HG03064 (cell line): Measurements from ENCODE around the gene RAET1G.
"Not testable (repeated sequence)": the region's sequence is repeated elsewhere in the genome, so short reads cannot be mapped to it uniquely, and the experiment has no call there.

Experiments
- ATAC-seq: cut with Tn5 transposase; IDR thresholded peaks from one replicate; pipeline ENCODE4 v1.9.1; 2021; ENCODE audit warnings: low read depth; ENCODE audit not compliant: unreplicated experiment

Gene RAET1G, protein sequence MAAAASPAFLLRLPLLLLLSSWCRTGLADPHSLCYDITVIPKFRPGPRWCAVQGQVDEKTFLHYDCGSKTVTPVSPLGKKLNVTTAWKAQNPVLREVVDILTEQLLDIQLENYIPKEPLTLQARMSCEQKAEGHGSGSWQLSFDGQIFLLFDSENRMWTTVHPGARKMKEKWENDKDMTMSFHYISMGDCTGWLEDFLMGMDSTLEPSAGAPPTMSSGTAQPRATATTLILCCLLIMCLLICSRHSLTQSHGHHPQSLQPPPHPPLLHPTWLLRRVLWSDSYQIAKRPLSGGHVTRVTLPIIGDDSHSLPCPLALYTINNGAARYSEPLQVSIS

DNA sequence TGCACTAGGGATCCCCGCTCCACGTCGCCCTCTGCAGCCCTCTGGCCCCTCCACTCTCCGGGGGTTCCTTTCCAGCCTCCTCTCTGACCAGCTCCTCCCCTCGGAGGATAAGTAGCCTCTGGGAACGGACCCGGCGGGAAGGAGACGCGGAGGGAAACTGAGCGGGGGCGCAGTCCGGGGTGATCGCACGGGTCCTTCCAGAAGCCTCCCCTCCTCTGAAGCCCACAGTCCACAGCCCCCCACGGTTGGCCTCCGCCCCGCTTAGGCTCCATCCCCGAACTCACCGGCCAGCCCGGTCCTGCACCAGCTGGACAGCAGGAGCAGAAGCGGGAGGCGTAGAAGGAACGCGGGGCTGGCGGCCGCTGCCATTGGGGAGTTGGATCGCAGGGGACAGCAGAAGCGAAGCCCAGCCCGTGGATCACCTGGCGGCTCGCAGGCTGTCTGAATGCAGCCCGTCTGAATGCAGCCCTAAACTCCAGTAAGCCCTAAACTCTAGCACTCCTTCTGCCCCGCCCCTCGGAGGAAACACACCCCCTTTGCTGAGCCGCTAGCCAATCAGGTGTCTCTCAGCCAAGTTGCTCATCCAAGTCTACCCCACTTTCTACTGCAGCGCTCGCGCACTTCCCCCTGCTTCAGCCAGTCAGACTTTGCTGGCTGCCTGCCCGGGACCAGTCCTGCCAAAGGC lies at the start of gene RAET1G:
RAET1G (minus strand) TSS at position 480 of the 685 bp plus-strand sequence; CDS start at position 369, 111 bp downstream.
- ATAC-seq: no peak

DNA sequence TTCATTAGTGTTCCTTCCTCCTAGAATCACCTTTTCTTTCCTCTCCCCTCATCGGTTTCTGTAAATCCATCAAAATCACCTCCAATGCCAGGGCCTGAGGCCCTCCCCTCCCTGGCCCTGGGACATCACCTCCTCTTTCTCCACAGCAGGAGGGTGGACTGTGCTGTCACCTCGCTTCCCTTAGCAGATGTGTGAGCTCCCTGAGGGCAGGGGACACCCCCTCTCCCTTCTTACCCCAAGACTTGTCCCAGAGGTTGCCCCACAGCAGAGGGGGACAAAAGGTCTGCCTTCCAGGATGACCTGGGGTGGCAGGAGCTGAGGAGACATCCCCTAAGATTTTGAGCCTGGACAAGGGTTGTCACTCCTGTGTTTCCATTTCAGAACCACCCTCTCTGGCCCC lies 46.7 kb upstream of the RAET1G start:
- no peak for ATAC-seq

DNA sequence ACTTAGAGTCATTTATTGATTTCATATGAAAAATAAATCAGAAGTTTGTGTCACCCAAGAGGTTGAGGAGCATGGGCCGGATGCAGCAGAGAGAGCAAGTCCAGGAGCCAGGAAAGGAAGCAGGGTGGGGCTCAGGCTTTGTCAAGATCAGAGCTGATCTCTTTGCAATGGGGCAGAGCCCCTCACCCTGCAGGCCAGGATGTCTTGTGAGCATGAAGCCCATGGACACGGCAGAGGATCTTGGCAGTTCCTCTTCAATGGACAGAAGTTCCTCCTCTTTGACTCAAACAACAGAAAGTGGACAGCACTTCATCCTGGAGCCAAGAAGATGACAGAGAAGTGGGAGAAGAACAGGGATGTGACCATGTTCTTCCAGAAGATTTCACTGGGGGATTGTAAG lies 46.0 kb upstream of the RAET1G start:
- not testable (repeated sequence) for ATAC-seq

DNA sequence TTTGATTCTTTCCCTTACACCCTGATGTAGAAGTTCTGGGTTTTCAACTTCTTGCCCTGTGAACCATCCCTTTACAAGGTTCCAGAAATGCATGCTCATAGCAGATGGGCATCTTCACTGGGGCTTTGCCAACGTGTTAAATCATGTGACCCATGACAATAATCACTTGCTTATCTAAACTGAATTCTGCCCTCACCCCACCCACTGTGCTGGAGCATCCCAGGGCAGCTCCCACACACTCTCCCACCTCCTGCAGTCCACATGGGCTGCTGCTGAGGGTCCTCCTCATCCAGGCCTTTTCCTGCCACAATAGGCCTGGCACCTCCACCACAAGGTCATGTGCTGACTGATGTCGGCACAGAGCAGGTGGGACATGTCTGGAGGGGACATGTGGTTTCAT lies 45.1 kb upstream of the RAET1G start:
- not testable (repeated sequence) for ATAC-seq

DNA sequence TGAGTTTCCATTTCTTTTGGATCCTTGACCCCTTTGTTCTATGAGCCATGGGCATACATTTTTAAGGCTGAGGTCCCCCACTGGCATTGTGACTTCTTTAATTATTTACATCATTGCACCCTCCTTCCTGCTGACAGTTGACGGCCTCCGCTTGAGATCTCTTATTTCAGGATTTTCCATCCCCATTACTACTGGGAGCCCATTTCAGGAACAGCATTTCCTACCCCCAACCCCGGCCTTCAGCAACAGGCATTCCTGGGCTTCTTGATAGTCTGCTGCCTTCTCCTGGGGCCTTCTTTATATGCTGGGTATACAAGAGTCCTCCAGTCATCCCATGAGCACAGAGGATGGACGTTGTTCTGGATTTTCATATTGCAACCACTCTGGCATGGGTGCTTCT lies 44.7 kb upstream of the RAET1G start:
- no peak for ATAC-seq

DNA sequence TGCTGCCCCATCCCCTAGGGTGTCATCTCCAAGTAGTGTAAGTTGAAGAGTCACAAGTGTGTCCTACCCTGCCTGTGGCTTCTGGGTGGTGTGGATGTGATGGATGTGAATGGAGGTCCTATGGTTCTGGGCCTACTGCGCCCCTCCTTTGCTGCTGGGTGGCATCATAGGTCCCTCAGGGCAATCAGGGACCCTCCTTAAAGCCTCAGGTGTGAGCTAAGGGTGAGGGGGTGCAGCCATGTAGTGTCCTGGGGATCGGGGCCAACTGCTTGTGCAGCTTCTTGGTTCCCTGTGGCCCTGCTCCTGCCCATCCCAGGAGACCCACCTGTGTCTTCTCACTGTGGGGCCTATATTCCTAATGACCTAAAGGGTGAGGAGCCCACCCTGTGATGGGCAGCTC lies 43.4 kb upstream of the RAET1G start:
- ATAC-seq: not testable (repeated sequence)

DNA sequence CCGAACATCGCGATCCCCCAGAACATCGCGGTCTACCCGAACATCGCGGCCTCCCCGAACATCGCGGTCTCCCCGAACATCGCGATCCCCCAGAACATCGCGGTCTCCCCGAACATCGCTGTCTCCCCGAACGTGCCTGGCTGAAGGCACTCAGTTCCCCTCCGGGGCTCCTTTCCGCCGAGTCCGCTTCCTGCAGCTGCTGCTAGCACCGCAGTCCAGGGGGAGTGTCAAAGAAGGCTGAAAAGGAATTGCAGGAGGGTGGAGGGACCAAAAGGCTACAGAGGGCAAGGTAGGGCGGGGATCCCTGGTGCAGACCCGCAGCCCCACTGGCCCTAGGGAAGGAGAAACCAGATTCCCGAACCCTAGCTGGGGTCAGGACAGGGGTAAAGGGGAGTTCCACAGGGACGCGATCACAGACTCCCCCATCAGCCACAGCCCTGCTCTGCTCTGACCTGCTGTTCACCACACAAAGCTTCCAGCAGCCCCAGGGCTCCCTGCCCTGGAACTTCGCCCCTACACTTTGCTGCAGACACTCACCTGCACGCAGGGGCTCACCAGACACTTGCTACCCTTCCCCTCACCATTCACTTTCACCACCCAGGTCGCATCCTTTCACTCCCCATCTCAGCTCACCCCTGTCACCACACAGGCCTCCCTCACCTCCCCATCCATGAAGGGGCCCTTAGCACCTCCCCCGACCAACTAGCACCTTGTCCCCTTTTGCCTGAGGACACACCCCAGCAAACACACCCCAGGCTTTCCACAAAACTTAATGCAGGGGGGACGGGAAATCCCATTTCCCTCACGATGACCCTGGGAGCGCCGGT lies 42.5 kb upstream of the RAET1G start:
- no peak for ATAC-seq

DNA sequence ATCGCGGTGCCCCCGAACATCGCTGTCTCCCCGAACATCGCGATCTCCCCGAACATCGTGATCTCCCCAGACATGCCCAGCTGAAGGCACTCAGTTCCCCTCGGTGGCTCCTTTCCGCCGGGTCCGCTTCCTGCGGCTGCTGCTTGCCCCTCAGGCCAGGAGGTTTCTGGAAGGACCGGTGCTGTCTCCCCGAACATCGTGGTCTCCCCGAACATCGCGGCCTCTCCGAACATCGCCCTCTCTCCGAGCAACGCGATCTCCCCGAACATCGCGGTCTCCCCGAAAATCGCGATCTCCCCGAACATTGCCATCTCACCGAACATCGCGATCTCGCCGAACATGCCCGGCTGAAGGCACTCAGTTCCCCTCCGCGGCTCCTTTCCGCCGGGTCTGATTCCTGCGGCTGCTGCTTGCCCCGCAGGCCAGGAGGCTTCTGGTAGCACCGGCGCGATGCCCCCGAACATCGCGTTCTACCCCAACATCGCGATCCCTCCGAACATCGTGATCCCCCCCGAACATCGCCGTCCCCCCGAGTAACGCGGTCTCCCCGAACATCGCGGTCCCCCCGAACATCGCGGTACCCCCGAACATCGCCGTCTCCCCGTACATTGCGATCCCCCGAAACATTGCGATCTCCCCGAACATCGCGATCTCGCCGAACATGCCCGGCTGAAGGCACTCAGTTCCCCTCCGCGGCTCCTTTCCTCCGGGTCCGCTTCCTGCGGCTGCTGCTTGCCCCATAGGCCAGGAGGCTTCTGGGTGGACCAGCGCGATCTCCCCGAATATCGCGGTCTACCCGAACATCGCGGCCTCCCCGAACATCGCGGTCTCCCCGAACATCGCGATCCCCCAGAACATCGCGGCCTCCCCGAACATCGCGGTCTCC lies 41.6 kb upstream of the RAET1G start:
- ATAC-seq: no peak

DNA sequence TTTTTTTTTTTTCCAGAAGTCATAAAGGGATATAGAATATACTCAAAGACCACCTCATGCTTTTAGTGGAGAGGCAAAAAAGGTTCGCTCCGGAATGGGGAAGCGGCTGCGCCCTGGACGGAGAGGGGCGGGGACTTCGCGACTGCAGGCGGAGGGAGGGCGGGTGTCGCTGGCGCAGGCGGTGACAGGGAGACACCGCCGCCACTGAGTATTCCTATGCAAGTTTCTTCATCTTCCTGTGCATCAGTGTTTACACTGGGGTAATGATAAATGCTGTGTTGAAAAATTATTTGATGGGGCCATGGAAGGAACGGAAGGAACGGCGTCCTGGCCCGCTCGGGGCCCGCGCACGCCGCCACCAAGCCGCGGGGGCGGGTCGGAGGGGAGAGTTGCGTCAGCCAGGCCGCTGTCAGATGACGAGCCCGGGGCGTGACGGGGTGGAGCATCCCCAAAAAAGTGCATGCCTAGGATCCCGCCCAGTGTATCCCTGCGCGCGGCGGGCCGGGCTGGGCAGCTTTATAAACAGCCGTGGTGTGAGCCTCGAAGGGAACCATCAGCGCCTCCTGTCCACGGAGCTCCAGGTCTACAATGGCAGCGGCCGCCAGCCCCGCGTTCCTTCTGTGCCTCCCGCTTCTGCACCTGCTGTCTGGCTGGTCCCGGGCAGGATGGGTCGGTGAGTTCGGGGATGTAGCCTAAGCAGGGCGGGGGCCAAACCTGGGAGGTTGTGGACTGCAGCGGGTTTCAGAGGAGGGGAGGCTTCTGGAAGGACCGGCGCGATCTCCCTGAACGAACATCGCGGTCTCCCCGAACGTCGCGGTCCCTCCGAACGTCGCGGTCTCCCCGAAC lies 40.8 kb upstream of the RAET1G start, which contains the start of gene ULBP1:
ULBP1 (plus strand) TSS at position 482 of the 846 bp plus-strand sequence; CDS start at position 589, 107 bp downstream.
- no peak for ATAC-seq

DNA sequence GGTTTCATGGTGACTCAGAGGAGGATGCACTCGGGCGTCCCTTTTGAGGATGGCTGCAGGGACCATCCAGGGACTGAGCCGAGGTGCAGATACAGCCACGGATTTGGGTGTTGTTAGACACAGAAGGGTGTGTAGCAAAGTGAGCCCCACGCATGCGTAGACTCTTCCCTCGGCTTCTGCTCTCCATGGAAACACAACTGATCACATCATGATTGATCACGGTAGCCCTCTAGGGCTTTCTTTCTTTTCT lies 40.2 kb upstream of the RAET1G start:
- ATAC-seq: no peak

DNA sequence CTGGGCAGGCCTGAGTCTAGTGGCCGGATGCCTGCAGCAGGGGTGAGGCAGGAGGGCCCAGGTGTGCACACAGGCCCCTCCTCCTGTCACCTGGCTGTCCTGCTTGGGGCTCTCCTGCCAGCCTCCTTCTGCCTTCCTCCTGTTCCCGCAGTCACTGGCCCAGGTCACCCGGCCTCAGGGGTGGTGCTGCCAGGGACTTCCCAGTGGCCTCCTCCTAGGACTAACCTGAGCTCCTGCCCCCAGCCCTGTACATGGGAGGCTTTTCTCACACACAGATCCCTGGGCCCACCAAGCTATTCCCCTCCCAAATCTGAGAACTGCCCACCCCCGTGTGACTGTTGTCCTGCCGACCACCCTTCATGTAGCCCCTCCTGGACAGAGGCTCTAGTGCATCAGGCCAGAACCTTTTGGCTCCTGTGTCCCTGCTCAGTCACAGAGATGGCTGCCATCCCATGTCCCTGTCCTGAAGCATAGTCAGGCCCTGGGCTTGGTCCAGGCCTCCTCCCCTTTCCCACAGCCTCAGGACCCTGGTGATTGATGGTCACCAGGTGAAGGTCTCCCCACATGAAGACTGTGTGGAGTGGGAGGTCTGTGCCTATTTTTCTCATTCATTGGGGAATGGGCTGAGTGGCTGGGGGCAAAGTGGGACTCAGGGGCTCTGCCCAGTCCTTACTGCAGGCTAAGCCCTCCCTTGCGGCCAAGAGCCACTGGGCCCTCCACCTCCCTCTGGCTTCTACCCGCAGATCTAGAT lies 39.7 kb upstream of the RAET1G start:
- no peak for ATAC-seq

DNA sequence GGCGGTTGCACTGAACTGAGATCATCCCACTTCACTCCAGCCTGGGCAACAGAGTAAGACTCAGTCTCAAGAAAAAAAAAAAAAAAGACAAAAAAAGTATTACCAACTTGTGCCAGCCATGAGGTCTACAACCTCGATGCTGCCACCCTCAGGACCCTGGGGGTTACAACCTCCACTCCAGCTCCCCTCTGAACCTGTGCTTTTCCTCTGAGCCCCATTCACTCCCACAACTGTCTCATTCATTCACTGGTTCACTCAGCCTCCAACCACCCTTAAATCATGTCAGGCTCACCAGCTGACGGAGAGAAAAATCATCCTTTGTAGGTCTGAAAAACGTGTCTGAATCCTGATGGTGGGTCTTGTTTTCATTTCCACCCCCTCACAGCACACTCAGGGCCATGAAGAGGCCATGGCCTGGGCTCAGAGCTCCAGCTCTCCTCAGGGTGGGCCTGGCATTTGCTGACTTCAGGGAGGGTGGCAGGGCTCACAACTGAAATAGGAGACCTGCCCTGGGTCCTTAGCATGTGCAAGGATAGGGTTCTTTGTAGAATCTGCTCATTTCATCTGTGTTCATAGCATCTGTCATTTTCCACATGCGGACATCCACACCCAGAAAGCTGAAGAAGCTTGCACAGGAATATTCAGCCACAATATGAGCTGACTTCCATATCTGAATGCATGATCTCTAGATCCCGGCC lies 39.0 kb upstream of the RAET1G start:
- no peak for ATAC-seq

DNA sequence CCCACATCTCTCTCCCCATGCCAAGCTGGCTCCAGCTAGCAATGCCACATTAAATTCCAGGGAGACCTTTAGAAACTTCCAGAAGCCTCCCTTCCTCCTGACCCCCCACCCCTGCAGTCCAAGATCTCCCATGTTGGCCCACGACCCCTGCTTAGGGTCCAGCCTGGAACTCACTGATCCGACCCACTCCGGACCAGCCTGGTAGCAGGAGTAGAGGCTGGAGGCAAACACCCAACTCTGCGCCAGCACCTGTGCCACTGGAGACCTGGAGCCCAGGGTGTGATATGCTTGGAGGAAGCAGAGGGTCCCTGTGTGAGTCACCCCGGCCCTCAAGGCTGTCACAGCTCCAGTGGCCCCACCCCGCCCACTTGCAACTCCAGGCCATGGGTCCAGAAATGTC lies 37.6 kb upstream of the RAET1G start:
- ATAC-seq: no peak

DNA sequence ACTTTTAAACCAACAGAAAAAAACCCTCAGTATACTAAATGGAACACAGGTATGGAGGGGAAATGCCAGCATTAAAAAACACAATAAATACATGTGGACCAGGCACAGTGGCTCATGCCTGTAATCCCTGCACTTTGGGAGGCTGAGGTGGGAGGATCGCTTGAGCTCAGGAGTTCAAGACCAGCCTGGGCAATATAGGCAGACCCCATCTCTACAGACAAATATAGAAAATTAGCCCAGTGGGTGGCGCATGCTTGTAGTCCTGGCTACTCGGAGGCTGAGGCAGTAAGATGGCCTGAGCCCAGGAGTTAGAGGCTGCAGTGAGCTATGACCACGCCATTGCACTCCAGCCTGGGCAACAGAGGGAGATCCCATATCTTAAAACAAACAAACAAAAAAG lies 36.9 kb upstream of the RAET1G start:
- ATAC-seq: not testable (repeated sequence)

DNA sequence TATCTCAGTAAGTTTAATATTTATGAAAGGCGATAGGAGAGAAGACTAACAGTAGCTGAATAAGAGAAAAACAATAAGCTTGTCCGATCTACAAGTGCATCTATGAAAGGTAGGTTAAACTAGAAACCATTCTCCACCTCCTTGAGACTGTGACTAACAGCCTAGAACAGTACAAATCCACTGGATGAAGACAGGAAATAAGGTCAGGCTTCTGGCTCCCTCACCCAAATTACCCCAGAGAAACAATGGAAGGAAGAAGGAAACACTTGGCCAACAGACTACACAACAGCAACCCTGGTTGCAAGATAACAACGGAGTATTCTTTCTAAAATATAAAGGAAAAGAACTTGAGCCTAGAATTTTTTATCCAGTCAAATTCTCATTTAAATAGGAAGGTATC lies 35.2 kb upstream of the RAET1G start:
- ATAC-seq: not testable (repeated sequence)

DNA sequence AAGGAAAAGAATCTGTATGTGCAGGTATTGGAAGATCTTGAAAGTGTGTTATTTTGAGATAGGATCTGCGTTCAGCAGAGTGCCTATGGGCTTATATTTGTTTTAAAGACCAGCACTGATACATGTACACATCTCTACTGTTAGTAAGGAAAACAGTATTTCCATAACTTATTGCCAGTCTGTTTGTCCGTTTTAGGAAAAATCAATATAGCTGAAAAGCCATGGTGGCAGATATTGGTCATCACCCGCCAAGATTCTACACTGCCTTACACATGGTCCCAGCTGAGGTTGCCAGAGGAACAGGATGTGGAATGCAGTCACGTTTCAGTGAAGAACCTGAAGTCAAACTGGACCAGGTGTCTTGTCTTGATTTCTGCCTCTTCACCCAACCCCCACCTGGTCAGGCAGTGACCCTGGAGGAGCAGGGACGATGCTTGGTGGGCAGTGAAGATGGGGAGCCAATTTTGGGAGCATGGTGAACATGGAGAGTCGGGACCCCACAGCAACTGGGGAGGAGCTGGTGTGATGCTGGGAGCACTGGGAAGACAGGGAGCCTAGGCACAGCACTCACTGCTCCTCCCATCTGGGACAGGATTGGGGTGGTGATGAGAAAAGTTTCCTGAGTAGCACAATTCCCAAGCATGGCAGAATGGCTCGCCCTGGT lies 32.9 kb upstream of the RAET1G start:
- not testable (repeated sequence) for ATAC-seq

DNA sequence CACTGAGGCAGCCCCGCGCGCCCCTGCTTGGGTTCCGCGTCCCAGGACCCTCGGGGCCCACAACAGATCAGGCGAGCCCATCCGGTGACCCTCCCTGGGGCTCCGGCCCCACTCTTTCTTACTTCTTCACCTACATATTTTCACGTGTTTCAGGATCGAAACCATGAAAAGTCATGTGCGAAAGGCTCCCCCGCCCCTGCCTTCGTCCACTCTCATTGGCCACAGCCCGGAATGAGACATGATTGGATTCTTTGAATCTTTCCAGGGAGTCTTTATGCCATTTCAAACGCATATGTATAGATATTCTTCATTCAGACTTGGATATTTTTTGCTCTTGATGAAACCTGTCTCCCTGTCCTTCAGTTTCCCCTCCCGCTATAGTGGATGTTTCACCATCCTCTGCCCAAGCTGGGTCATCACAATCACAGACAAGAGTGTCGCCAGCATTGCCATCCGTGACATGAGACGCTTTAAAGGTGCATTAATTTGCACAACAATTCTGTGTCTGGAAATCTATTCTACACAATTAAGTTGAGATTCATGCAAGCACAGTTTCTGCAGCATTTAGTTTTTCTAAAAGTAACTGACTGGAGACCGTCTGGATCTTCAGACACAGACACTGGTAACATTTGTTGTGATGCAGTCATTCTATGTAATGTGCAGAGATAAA lies 32.2 kb upstream of the RAET1G start:
- ATAC-seq: not testable (repeated sequence)
